ENCODE results near the gene UMODL1.
"Not testable (repeated sequence)": the region's sequence is repeated elsewhere in the genome, so short reads cannot be mapped to it uniquely, and the experiment has no call there.

The UMODL1 gene

DNA sequence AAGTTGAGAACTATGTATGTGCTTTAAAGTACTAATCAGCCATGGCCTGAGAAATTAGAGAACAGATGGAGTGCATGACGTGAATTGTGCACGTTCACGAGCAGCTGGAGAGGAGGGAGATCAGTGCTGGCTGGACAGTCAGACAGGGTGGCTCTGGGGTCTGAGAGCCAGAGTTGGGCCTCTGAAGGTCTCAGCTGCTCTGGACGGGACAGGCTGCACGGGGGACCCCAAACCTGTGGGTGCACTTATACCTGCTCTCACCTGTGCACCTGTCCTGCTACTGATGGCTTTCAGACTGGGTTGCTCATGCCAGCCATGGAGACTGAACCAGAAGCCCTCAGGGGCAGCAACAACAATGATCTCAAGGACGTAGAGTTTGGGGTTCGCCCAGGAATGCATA lies 43.5 kb downstream of the UMODL1 start:
- DNase-seq (ENCODE audit: low read depth in 1 of 2, low spot score in 1 of 2), result no peak

DNA sequence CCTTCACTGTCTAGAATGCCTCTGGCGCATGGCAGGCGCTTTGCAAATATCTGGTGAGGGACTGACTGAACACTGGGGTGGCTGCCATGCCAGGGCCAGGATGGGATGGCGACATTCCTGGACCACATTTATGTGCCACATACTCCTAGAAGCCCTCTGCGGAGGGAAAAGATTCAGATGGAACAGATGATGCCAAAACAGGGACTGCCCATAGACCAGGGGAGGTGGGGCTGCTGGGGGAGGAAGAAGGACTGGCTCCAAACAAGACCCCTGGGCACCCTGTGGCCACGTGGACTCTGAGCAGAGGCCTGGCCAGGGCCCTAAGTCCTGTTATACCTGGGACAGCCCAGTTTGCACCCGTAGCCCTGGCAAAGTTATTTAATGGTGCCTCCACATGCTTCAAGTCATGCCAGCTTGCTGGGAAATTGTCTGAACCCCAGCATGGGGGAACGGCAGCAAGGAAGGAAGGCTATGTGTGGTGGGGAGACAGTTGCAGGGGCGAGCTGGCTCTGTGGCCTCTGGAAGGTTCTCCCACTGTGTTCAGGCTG lies 44.1 kb downstream of the UMODL1 start:
- no peak for DNase-seq (ENCODE audit: low read depth in 1 of 2, low spot score in 1 of 2)

DNA sequence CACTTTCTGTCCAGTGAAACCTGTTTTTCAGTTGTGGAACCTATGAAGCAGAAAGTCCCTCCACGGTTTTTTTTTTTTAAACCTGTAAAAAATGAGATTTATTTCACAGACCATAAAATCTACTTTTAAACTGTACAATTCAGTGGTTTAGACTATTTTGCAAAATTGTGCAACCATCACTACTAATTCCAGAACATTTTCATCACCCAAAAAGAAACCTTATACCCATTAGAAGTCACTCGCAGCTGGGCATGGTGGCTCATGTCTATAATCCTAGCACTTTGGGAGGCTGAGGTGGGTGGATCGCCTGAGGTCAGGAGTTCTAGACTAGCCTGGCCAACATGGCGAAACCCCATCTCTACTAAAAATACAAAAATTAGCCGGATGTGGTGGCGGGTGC lies 45.4 kb downstream of the UMODL1 start:
- not testable (repeated sequence) for DNase-seq (ENCODE audit: low read depth in 1 of 2, low spot score in 1 of 2)

DNA sequence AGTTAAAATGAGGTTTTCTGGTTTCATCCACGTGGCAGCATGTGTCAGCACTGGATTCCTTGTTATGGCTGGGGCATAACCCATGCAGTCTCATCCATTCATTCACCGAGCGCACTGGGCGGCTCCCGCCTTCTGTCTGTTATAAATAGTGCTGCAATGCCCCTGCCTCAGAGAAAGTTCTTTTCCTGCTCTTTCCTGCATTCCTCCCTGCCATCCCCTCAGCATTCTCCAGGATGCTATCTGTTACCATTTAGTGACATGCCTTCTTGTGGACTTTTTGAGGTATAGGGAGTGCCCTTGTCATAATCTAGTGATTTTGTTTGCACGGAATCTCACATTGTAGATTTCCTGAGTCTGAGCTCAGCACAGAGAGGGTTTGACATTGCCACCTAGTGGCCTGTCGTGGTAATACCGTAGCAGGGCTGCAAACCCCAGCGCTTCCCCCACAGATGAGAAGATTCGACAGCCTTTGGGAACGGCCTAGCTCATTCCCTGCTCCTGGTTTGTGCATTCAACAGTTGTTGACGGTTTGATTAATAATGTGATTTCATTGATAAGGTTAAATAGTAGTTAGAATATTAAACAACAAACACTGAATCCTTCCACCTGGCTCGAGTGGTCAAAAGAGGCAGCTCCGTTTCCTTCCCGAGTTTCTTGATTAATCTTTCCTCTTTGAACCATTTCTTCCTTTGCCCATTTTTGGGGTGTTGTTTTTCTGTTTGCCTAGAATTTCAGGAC lies 46.3 kb downstream of the UMODL1 start:
- DNase-seq (ENCODE audit: low read depth in 1 of 2, low spot score in 1 of 2), result peak; percentile 51 to 65

DNA sequence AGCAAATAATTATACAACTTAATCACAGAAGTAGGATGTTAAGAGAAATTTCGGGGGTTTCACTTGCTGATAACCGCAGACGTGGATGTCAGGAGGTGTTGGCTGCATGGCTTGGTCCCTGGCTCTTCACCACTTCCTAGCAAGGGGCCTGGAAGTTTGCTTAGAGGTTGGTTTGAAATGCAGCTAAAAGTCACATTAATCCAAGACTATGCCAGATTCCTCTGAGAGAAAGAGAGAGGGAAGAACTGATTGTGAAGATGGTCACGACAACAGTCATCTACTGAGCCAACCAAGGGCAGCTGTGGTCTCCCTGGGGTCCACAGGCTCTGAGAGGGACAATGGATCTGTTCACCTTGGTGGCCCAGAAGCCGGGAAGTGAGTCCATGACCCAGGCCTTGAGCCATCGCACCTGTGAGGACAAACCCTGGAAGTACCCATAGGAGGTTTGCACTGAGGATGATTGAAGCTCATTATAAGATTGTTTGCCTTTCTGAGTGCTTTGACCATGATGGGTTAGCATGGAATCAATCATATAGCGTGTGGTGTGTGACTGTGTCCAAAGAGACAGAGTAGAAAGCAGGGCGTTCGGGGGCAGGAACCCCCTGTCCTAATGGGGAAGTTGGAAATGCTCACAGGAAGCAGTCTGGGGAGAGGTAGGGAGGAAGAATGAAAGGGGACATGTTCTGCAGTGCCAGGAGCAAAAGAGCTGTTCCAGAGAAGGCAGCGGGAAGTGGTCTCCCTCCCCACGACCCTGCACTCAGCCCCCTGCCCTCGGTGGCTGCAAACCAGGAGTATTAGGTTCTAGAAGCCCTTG lies 47.1 kb downstream of the UMODL1 start:
- DNase-seq (ENCODE audit: low read depth in 1 of 2, low spot score in 1 of 2), result no peak

DNA sequence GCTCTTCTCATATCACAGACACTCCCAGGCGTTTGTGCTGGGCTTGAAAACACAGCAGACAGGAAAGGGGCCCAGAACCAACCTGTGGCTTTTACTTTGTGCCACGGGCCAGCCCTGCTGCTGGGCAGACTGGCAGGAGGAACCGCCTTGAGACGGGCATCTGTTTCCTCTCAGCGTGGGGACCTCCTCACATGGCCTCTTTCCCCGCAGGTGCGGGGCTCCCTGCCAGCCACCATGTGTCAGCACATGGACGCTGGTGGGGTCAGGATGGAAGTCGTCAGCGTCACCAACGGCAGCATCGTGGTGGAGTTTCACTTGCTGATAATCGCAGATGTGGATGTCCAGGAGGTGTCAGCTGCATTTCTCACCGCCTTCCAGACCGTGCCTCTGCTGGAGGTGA lies 47.8 kb downstream of the UMODL1 start:
- no peak for DNase-seq (ENCODE audit: low read depth in 1 of 2, low spot score in 1 of 2)

DNA sequence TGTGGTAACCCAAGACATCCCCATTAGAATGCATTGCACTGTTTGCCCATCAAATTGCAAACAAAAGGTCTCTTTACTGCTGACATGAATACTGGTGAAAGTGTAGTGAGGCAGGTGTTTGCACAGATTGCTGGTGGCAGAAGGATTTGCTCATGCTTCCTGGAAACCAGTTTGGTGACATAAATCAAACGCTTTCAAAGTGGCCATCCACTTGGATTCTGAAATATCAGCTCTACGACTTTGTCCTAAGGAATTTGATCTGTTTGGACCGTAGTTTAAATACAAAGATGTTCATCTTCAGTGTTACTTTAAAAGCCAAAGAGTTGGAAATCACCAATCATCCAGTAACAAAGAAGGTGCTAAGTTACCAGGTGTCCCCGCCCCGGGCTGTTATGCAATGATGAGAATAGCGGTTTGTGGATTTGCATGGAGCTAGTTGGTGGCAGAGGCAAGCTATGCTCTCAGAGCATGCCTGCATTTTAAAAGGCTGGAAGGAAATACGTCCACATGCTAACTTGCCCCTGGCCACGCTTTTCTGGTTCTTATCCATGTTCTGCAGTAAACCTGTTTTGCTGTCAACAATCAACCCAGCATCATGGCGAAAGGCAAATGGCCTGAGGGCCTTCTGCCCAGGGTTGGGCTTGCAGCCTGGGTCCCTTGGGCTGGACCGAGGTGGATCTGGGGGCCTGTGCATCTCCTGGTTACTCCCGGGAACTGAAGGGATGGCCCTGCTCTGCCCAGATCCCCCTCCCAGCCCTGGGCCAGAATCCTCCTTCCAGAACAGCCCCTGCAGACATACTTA lies 49.2 kb downstream of the UMODL1 start:
- DNase-seq (ENCODE audit: low read depth in 1 of 2, low spot score in 1 of 2), result no peak

DNA sequence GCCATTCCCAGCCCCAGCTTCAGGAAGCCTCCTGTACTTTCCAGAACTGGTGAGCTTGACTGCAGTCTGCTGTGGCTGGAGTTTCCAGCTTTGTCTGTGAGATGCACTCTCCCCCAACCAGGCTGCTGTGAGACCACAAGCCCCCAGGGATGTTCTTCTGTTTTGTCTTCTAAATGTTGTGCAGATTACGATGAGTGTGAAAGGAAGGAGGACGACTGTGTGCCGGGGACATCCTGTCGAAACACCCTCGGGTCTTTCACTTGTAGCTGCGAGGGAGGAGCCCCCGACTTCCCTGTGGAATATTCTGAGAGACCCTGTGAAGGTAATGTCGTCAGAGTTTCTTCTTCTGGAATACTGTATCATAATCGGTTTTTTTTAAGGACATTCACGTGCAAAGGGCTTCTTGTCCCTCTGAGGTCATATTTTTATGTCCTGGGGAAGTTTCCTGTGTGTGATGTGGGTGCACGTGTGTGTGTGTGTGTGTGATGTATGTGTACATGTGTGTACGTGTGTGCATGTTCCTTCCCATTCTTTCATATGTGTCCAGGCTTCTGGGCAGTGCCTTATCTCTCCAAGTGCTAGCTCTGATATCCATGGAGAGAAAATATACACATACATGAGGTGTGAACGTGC lies 49.9 kb downstream of the UMODL1 start:
- DNase-seq (ENCODE audit: low read depth in 1 of 2, low spot score in 1 of 2), result no peak

DNA sequence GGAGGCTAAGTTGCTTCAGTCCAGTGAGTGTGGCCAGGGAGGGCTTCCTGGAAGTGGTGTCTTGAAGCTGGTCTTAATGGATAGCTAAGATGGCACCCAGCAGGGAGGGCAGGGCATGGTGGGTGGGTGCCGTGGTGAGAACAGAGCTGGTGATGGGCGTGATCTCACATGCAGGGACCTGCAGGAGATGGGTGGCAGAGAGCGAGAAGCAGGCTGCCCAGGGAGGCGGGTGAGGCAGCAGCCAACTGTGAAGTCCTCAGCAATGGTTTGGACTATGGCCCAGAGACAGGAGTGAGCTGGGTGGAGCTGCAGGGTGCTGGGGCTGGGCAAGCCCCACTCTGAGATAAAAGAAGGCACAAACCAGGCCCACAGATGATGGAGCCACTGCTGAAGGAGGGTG lies 50.7 kb downstream of the UMODL1 start:
- DNase-seq (ENCODE audit: low read depth in 1 of 2, low spot score in 1 of 2), result no peak

DNA sequence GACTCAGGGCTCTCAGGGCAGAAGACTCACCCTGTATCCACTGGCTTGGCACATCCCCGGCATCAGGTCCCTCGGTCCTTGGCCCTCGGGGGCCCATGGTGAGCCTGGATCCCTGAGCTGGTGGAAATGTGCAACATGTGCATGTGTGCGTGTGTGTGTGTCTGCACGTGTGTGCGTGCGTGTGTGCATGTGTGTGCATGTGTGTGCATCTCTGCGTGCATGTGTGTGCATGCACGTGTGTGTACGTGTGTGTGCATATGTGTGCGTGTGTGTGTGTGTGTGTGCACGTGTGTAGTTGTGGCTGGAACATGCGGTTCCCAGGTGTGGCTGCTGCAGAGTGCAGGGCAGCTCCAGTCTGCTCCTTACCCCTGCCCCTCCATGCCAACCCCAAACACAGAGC lies 51.3 kb downstream of the UMODL1 start:
- DNase-seq (ENCODE audit: low read depth in 1 of 2, low spot score in 1 of 2), result no peak

DNA sequence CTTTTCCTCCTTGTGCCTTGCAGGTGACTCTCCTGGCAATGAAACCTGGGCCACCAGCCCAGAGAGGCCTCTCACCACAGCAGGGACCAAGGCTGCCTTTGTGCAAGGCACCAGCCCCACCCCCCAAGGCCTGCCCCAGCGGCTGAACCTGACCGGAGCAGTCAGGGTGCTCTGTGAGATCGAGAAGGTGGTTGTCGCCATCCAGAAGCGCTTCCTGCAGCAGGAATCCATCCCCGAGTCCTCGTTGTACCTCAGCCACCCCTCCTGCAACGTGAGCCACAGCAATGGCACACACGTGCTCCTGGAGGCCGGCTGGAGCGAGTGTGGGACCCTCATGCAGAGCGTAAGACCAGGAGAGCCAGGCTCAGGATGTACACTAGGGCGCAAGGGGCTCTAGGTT lies 51.7 kb downstream of the UMODL1 start:
- no peak for DNase-seq (ENCODE audit: low read depth in 1 of 2, low spot score in 1 of 2)

DNA sequence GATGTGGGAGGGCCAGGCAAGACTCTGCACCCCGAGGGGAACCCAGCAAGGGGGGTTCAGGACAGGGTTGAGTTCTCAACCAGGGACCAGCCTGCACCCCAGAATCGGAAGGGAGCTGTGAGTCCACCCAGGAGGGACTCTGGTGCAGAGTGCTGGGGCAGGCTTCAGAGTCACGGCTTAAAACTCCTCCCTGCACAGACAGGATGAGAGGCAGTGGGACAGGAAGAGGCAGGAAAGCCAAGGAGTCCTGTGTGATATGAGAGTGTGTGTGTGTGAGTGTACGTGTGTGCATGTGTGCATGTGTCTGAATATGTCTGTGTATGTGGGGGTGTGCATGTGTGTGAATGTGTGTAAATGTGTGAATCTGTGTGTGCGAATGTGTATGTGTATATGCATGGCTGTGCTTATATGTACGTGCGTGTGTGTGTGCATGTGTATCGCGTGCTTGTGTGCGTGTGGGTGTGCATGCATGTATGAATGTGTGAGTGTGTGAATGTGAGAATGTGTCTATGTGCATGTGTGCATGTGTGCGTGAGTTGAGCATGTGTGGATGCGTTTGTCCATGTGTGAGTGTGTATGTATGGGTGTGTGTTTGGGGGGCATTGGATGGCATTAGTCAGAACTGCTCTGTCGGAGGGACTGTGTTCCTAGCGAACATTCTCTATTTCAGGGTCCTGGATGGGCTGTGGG lies 52.2 kb downstream of the UMODL1 start:
- no peak for DNase-seq (ENCODE audit: low read depth in 1 of 2, low spot score in 1 of 2)

DNA sequence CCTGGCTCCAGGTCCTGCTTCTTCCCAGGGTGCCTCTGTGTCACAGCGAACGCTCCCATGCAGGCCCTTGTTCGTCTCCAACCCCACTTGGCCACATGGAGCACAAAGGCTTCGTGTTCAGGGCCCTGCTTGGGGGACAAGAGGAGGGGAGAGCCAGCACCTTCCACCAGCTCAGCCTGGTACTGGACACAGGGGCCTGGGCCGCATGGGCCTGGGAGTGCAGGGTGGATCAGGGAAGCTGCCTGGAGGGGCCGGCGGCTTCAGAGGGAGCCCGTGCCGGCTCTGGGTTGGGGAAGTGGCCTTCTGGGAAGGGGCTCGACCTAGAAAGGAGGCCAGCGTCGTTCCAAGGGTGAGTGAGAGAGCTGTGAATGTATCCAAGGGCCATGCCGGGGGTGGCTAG lies 53.0 kb downstream of the UMODL1 start:
- no peak for DNase-seq (ENCODE audit: low read depth in 1 of 2, low spot score in 1 of 2)

DNA sequence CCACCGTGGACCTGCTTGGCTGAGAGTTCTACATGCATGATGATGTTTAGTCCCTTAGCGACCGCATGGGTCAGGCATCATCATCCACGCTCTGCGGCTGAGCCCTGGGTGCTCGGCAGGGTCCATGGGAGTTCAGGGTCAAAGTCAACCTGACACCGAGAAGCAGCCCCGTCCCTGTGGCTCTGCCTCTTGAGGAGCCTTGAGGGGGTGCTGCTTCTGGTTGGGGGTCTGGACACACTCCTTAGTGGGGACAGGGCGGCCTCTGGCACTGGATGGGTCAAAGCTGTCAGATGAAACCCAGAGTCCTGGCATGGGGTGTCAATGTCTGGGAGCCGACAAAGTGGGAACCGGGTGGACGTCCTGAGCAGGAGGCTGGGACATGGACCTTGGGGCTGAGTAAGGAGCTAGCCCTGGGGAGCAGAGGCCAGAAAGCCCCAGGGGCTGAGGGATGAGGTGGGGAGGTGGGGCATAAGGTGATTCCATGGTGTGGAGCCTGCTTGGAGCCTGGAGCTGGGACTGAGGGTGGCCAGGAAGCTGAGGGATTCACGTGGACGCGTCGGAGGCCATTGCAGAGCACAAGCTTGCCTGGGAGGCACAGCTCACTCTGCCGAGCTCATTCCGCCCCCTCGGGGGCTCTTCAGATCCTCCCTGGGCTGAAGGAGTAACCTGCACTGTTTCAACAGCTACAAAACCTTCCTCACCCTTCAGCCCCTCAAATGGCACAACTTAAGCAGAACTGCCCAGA lies 53.9 kb downstream of the UMODL1 start:
- DNase-seq (ENCODE audit: low read depth in 1 of 2, low spot score in 1 of 2), result no peak

DNA sequence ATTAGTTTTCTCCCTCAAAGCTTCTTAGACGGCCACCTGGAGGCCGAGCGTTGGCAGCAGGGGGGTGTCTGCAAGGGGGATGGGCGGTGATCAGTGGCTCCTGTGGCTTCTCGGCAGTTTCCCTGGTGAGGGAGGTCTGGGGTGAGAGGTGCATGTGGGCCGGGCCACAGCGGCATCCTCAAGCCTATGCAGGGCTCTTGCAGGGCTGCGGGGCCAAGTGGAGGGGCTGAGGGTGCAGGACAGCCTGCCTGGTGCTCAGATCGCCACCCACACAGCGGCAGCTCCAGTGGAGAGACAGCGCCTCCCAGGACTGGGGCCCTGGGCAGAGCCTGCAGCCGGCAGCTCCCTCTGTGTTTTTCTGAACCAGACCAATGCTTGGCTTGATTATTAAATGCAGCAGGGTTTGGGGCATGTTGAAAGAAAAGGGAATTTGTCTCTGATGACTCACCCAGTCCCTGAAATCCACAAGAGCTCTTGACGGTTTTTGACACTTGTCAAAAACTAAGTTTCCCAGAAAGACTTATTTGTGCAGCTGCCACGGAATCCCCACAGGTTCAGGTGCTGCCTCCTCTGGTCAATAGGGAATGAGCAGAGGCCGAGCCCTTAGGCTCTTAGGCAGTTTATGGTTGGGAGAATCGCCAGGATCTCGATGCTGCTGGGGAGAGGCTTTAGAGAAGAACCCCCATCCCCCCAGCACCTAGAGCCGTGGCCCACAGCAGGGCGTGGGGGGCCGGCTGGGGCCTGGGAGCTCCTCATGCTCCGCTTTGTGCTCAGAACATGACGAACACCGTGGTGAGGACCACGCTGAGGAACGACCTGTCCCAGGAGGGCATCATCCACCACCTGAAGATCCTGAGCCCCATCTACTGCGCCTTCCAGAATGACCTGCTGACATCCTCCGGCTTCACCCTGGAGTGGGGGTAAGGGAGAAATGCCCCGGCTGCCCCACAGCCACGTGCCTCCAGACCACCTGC lies 54.7 kb downstream of the UMODL1 start:
- no peak for DNase-seq (ENCODE audit: low read depth in 1 of 2, low spot score in 1 of 2)

DNA sequence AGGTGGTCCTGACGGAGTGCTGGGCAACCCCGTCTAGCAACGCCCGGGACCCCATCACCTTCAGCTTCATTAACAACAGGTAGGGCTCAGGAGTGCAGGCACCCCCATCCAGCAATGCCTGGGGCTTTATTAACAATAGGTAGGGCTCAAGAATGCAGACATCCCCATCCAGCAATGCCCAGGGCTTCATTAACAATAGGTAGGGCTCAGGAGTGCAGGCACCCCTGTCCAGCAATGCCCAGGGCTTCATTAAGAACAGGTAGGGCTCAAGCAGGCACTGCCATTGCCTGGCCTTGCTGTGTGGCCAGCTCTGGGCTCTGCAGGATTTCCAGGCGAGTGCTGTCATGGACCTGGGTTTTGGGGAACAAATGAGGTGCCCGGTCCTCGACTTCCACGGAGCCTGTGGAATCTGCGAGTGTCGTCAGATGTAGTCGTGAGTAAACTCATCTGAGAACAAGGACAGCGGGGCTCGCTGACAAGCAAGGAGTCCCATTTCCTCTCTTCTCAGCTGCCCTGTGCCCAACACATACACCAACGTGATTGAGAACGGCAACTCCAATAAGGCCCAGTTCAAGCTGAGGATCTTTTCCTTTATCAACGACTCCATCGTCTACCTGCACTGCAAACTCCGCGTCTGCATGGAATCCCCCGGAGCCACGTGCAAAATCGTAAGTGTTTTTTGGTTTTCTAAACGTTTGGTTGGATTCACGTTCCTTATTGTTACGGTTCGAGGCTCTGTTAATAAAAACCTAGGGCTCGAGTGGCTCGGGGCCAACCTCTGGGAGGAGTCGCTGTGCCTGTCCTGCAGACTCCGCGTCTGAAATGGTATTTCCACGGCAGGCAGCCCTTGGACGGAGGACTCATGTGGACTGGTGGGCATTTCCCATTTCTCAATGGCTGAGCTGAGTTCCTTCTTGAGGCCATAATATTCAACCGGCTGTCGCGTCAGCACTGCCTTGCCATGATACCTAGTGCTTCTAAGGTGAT lies 56.3 kb downstream of the UMODL1 start:
- DNase-seq (ENCODE audit: low read depth in 1 of 2, low spot score in 1 of 2), result no peak
